MCF 10A (cell line): ENCODE results near the gene SLC13A4. TPM values are rescaled to one million over a fixed set of nuclear protein-coding genes. Genes with fewer than 3 reads are reported as not detected.

Experiments
- BruUV-seq: library from RNA; stranded (reverse); fragments of 400-500 nt; replicated peaks from 2 replicates; lab custom pipeline; 2021; lab: Mats Ljungman, UMichigan
- CTCF ChIA-PET: fragments of 300-600 bp; sonication (Branson Sonifier 250); formaldehyde crosslinking; extraction: SDS; loops from one replicate; lab custom pipeline; 2021; ENCODE audit warnings: antibody characterized with exemption, inconsistent platforms; lab: Yijun Ruan, JAX
- POLR2A ChIA-PET: fragments of 300-600, 350-650 bp; sonication (Branson Sonifier 250); formaldehyde crosslinking; extraction: SDS; loops from one replicate; lab custom pipeline; 2020; ENCODE audit warnings: antibody characterized with exemption, inconsistent platforms; lab: Yijun Ruan, JAX
- DNase-seq: peaks from one replicate; pipeline ENCODE4 v3.0.0-alpha.2; 2018; ENCODE audit not compliant: unreplicated experiment
- H3K27ac Mint-ChIP-seq: one replicate; pipeline ENCODE4 v1.8.0; 2022; ENCODE audit warnings: mild to moderate bottlenecking, low read depth, mixed read lengths; ENCODE audit not compliant: unreplicated experiment
- H3K27me3 Mint-ChIP-seq: one replicate; pipeline ENCODE4 v1.8.0; 2022; ENCODE audit warnings: mixed read lengths; ENCODE audit not compliant: insufficient read depth, unreplicated experiment
- H3K36me3 Mint-ChIP-seq: one replicate; pipeline ENCODE4 v1.8.0; 2022; ENCODE audit warnings: mild to moderate bottlenecking, moderate library complexity, mixed read lengths; ENCODE audit not compliant: insufficient read depth, unreplicated experiment
- H3K4me1 Mint-ChIP-seq: one replicate; pipeline ENCODE4 v1.8.0; 2022; ENCODE audit warnings: mixed read lengths; ENCODE audit not compliant: insufficient read depth, unreplicated experiment
- H3K4me3 Mint-ChIP-seq: one replicate; pipeline ENCODE4 v1.8.0; 2022; ENCODE audit warnings: mild to moderate bottlenecking, moderate library complexity, mixed read lengths; ENCODE audit not compliant: unreplicated experiment
- H3K9me3 Mint-ChIP-seq: one replicate; pipeline ENCODE4 v1.8.0; 2022; ENCODE audit warnings: mixed read lengths; ENCODE audit not compliant: unreplicated experiment
- intact Hi-C: fragments of 100-400 bp; cut with micrococcal nuclease; formaldehyde crosslinking; loops from 2 replicates; pipeline ENCODE4 v1.14.1; 2022
- total RNA-seq: library from RNA; stranded (reverse); gene quantifications from 2 replicates; pipeline ENCODE4 v1.2.3, GENCODE V29; 2022
- TF ChIP-seq, protein P1 (sequence below): fragments of 200-600 bp; IDR thresholded peaks from one replicate; pipeline ENCODE4 v1.8.0; 2022; ENCODE audit warnings: antibody characterized with exemption, mild to moderate bottlenecking; ENCODE audit not compliant: unreplicated experiment

SLC13A4 gene
- total RNA-seq, 1 experiment from 2014 or later = not detected

DNA sequence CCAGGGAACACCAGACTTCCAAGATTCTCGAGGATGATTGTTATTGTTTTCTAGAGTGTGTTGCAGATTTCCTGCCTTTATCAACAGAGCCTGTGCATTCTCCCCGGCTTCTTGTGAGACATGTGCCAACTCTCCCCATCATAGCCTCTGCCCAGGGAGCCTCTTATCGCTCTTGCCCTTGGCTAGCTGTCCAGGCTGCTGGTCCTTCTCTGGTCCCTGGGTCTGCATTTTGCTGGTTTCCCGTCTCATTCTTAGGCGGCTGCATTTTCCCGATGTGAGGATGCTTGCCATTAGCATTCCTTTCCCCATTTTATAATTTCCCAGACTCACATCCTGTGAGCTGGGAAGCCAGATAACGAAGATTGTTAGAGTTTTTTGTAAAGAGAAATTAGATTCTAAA, 15.2 kb downstream of the SLC13A4 start:
- H3K4me3 Mint-ChIP-seq = no peak overlapping the region
- no peak overlapping the region for H3K27ac Mint-ChIP-seq
- no peaks in the 10 kb centered on the region for H3K27me3 Mint-ChIP-seq
- TF ChIP-seq, protein P1, sequence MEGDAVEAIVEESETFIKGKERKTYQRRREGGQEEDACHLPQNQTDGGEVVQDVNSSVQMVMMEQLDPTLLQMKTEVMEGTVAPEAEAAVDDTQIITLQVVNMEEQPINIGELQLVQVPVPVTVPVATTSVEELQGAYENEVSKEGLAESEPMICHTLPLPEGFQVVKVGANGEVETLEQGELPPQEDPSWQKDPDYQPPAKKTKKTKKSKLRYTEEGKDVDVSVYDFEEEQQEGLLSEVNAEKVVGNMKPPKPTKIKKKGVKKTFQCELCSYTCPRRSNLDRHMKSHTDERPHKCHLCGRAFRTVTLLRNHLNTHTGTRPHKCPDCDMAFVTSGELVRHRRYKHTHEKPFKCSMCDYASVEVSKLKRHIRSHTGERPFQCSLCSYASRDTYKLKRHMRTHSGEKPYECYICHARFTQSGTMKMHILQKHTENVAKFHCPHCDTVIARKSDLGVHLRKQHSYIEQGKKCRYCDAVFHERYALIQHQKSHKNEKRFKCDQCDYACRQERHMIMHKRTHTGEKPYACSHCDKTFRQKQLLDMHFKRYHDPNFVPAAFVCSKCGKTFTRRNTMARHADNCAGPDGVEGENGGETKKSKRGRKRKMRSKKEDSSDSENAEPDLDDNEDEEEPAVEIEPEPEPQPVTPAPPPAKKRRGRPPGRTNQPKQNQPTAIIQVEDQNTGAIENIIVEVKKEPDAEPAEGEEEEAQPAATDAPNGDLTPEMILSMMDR = no peak
- ChIA-PET POLR2A (interaction anchor here (0.7 kb wide), 2 partner anchors 46 to 233 kb away, joined by 3 read pairs; no protein-coding TSS in a partner anchor), CTCF (interaction anchor here (0.9 to 2.0 kb wide), 2 partner anchors 8 to 13 kb away, joined by 5 to 7 read pairs; no protein-coding TSS in a partner anchor)
- BruUV-seq = no TSS peak
- no peaks in the 10 kb centered on the region for H3K36me3 Mint-ChIP-seq
- no peaks in the 10 kb centered on the region for H3K9me3 Mint-ChIP-seq
- no peak for DNase-seq
- intact Hi-C loops = loop anchor here (5.0 kb wide), 2 partner anchors 35 kb away; partner anchors contain the start of gene FAM180A
- H3K4me1 Mint-ChIP-seq = no peaks in the 10 kb centered on the region

DNA sequence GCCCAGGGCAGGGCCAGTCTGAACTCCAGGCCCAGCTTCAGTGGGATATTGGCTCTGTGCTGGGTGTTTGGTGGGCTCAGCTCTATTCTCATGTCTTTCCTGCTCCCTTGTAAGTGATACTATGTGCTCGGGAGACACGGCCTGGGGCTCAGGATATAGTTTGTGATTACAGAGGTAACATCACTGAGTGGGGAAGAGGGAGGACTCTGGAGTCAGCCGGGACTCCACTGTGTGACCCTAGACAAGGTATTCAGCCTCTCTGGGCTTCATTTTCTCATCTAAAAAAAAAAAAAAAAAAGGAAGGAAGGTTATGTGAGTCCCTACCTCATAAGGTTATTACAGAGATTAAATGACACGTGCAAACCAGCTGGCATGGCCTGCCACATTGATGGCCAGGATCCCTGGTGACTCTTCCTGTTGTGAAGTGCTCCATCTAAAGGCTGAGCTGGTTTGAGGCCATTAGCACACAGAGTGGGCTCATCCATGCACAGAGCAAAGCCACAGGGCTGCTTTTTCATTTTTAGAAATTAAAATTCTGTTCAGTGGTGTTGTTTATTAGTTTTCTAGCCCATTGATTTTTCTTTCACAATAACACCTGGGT, 15.7 kb downstream of the SLC13A4 start:
- no peaks in the 10 kb centered on the region for H3K9me3 Mint-ChIP-seq
- peaks cover 3% of the 10 kb centered on the region for H3K4me1 Mint-ChIP-seq
- no peaks in the 10 kb centered on the region for H3K36me3 Mint-ChIP-seq
- H3K27ac Mint-ChIP-seq = no peak overlapping the region
- CTCF ChIA-PET = interaction anchor here (0.6 to 2.9 kb wide), 7 partner anchors 8 to 257 kb away, joined by 3 to 21 read pairs (median 5); no protein-coding TSS in a partner anchor
- POLR2A ChIA-PET = interaction anchor here (0.6 to 0.7 kb wide), 3 partner anchors 24 to 307 kb away, joined by 3 read pairs; no protein-coding TSS in a partner anchor
- no peaks in the 10 kb centered on the region for H3K27me3 Mint-ChIP-seq
- no peak for DNase-seq
- intact Hi-C loops = loop anchor here (5.0 kb wide), 2 partner anchors 35 kb away; partner anchors contain the start of gene FAM180A
- H3K4me3 Mint-ChIP-seq = no peak overlapping the region
- BruUV-seq = no TSS peak
- TF ChIP-seq, protein P1 = no peak

DNA sequence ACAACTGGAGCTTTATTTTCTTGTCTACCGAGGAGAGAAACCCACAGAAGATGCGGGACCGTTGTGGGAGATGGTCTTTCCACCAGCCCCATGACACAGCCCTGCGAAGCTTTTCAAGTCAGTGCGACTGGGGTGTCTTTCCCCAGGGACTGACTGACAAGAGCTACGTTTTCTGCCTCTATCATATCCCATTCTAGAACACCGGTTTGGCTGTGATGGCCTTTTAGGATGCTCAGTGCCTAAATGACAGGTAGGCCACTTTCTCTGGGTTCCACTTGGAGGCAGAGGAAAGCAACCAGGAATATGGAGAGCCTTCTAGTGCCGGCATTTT, 16.9 kb downstream of the SLC13A4 start:
- POLR2A ChIA-PET = no interaction called here
- Mint-ChIP-seq H3K9me3 (no peaks in the 10 kb centered on the region), H3K4me3 (no peak overlapping the region), H3K27me3 (no peaks in the 10 kb centered on the region), H3K4me1 (peaks cover 12% of the 10 kb centered on the region), H3K27ac (no peak overlapping the region), H3K36me3 (no peaks in the 10 kb centered on the region)
- BruUV-seq = no TSS peak
- intact Hi-C loops = loop anchor here (5.0 kb wide), 2 partner anchors 34 to 36 kb away; partner anchors contain the start of gene FAM180A
- TF ChIP-seq, protein P1 = no peak
- DNase-seq = no peak
- CTCF ChIA-PET = interaction anchor here (0.6 to 2.9 kb wide), 18 partner anchors 10 to 1932 kb away, joined by 3 to 21 read pairs (median 4); partner anchors contain the start of gene SLC13A4

DNA sequence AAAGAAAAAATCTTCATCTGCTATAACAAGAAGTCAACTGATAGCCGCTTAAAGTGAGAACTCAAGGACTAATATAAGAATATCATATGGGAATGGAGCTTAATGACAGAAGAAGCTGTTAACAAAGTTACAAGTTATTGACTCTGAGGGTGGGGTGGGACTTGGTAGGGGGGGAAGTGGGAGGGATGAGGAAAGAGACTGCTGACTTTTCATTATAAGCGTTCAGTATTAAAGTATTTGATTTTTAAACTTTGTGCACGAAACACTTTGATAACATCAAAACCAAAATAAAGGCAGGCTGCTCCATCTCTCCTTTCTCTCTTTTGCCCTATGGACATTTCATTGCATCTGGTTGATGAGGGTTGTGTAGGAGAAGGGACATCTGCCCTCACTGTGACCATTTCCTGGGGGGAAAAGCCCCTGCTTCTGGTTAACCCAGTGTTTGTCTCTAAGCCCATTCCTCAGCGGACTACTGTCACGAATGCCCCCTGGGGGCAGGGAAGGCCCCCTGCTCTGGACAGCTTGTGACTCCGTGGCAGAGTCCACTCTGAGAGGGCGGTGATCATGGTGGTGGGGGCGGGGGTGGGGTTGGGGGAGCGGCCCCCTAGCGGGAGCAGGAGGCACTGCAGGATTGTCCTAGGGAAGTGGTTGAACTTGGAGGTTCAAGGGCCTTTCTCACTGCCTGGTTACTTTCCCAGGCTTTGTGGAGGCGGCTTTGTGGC, 17.4 kb downstream of the SLC13A4 start:
- TF ChIP-seq, protein P1 = peak; percentile 80
- no peaks in the 10 kb centered on the region for H3K9me3 Mint-ChIP-seq
- no peaks in the 10 kb centered on the region for H3K36me3 Mint-ChIP-seq
- peak; percentile 24 for DNase-seq
- POLR2A ChIA-PET = no interaction called here
- H3K4me1 Mint-ChIP-seq = peaks cover 14% of the 10 kb centered on the region
- CTCF ChIA-PET = interaction anchor here (0.6 to 2.9 kb wide), 23 partner anchors 10 to 1233 kb away, joined by 3 to 21 read pairs (median 4); partner anchors contain the start of gene SLC13A4
- BruUV-seq = no TSS peak
- H3K4me3 Mint-ChIP-seq = no peak overlapping the region
- intact Hi-C loops = loop anchor here (5.0 kb wide), 2 partner anchors 33 to 37 kb away; partner anchors contain the start of gene FAM180A
- no peaks in the 10 kb centered on the region for H3K27me3 Mint-ChIP-seq
- H3K27ac Mint-ChIP-seq = no peak overlapping the region
